ENCODE measurements around the gene CTBP2.
"Not testable (repeated sequence)": the region's sequence is repeated elsewhere in the genome, so short reads cannot be mapped to it uniquely, and the experiment has no call there.

The CTBP2 gene

GRCh38 chr10:125064681-125065492 is 95.5 kb downstream of the CTBP2 start:
- peak in 1 of 2 donors; percentile 4 for DNase-seq (ENCODE audit: low read depth in 2 of 2)

- no peak for DNase-seq (ENCODE audit: low read depth in 2 of 2)
These were observed 97.0 kb downstream of the CTBP2 start for GRCh38 chr10:125063256-125063925.

- no peak for DNase-seq (ENCODE audit: low read depth in 2 of 2)
These were observed 97.5 kb downstream of the CTBP2 start for GRCh38 chr10:125062914-125063230.

GRCh38 chr10:125062227-125062913 is 98.0 kb downstream of the CTBP2 start:
- no peak for DNase-seq (ENCODE audit: low read depth in 2 of 2)

GRCh38 chr10:125061557-125062226 is 98.7 kb downstream of the CTBP2 start:
- DNase-seq (ENCODE audit: low read depth in 2 of 2): no peak

- DNase-seq (ENCODE audit: low read depth in 2 of 2): peak; percentile 7 to 12
These were observed 99.4 kb downstream of the CTBP2 start for GRCh38 chr10:125060826-125061556.

GRCh38 chr10:125060482-125060825 is 99.9 kb downstream of the CTBP2 start:
- DNase-seq (ENCODE audit: low read depth in 2 of 2): no peak

- no peak for DNase-seq (ENCODE audit: low read depth in 2 of 2)
These were observed 100.3 kb downstream of the CTBP2 start for GRCh38 chr10:125060026-125060425.

- DNase-seq (ENCODE audit: low read depth in 2 of 2): not testable (repeated sequence)
These were observed 101.0 kb downstream of the CTBP2 start for GRCh38 chr10:125059348-125059747.

GRCh38 chr10:125057158-125058001 is 103.0 kb downstream of the CTBP2 start:
- no peak for DNase-seq (ENCODE audit: low read depth in 2 of 2)

GRCh38 chr10:125056161-125057132 is 103.9 kb downstream of the CTBP2 start:
- DNase-seq (ENCODE audit: low read depth in 2 of 2): no peak

GRCh38 chr10:125055446-125055845 is 104.9 kb downstream of the CTBP2 start:
- DNase-seq (ENCODE audit: low read depth in 2 of 2): no peak

GRCh38 chr10:125054669-125055268 is 105.6 kb downstream of the CTBP2 start:
- DNase-seq (ENCODE audit: low read depth in 2 of 2): no peak

GRCh38 chr10:125054216-125054615 is 106.1 kb downstream of the CTBP2 start:
- DNase-seq (ENCODE audit: low read depth in 2 of 2): no peak

- no peak for DNase-seq (ENCODE audit: low read depth in 2 of 2)
These were observed 108.2 kb downstream of the CTBP2 start for GRCh38 chr10:125052146-125052545.

GRCh38 chr10:125050383-125050782 is 110.0 kb downstream of the CTBP2 start:
- no peak for DNase-seq (ENCODE audit: low read depth in 2 of 2)

GRCh38 chr10:125049216-125049881 is 111.0 kb downstream of the CTBP2 start:
- no peak for DNase-seq (ENCODE audit: low read depth in 2 of 2)

GRCh38 chr10:125048094-125048864 is 112.1 kb downstream of the CTBP2 start:
- DNase-seq (ENCODE audit: low read depth in 2 of 2): peak; percentile 34 to 64

Measured in stimulated activated CD4-positive, alpha-beta T cell treated with anti-CD3 and anti-CD28 coated beads, Interleukin-15, amount 100 ng/mL, for 48 hours (primary cell).